ENCODE data around the gene TBC1D2B. TPM values are rescaled to one million over a fixed set of nuclear protein-coding genes. Genes with fewer than 3 reads are reported as not detected.

Gene TBC1D2B
- total RNA-seq: 10 to 100 TPM; 54.5 to 62.9 TPM
- 10 to 100 TPM; 21.8 to 23.3 TPM for polyA plus RNA-seq
- long read RNA-seq, donor 1, full-length matches to known transcripts: 38 of 38 reads
- long read RNA-seq, donor 1, partial matches to known transcripts: 0 of 38 reads
- long read RNA-seq, donor 1, other reads (novel, unspliced or antisense): 0 of 38 reads
- long read RNA-seq, donor 2, full-length matches to known transcripts: 17 of 17 reads
- long read RNA-seq, donor 2, partial matches to known transcripts: 0 of 17 reads
- long read RNA-seq, donor 2, other reads (novel, unspliced or antisense): 0 of 17 reads
- long read RNA-seq, donor 3, full-length matches to known transcripts: 19 of 19 reads
- long read RNA-seq, donor 3, partial matches to known transcripts: 0 of 19 reads
- long read RNA-seq, donor 3, other reads (novel, unspliced or antisense): 0 of 19 reads
- long read RNA-seq, donor 4, full-length matches to known transcripts: 16 of 24 reads
- long read RNA-seq, donor 4, partial matches to known transcripts: 8 of 24 reads
- long read RNA-seq, donor 4, other reads (novel, unspliced or antisense): 0 of 24 reads
- long read RNA-seq, donor 5, full-length matches to known transcripts: 27 of 27 reads
- long read RNA-seq, donor 5, partial matches to known transcripts: 0 of 27 reads
- long read RNA-seq, donor 5, other reads (novel, unspliced or antisense): 0 of 27 reads

DNA sequence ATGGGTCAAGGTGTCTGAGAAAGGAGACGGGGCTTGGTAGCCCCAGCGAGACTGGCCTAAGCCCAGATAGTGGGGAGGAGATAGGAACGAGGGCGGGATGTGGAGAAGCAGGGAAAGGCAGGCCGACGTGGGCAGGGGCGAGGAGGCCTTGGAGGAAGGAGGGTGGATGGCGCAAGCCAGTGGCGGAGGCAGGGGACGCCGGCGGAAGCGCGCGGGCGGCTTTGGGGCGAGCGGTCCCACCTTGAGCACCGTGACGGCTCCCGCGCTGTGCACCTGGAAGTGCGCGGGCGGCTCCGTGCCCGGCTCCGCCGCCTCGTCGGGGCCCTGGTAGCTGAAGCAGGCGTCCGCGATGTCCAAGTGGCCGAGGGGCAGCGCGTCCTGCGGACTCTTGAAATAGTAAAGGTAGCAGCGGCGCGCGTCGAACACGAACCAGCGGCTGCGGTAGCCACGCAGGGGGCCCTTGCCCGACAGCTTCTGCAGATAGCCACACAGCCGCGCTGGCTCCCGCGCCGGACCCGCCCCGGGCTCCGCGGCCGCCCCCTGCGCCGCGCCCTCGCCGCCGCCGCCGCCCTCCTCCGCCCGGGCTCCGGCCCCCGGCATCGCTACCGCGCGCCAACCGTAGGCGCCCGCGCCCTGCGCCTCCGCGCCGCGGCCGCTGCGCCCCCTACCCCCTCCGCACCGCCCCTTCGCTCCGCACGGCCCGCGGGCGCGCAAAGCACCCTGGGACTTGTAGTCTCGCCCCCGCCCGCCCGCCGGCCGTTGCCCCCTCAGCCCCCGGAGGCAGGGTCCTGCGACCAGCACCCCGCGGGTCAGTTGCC is at the start of gene TBC1D2B:
Gene TBC1D2B (minus strand): TSS at position 659 of the 818 bp plus-strand sequence. CDS start 59 bp downstream, at position 600.
- peak within 1 kb of the TSS; percentile 78 for H3K4me3 ChIP-seq

DNA sequence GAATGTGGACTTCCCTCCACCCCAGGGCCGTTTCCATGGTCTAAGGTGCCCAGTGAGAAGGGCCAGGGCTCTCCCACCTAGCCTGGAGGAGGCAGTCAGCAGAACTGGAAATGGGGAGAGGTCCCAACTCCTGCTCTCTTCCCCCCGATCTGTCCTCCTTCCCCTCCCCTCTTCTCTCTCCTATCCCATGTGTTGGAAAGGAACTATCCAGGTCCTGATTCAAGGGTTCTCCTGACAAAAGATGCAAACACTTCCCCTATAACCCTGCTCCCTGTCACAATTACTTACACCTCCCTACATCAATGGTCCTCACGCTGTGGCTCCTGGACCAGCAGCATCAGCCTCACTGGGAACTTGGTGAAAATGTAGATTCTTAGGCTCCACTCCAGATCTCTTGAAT is 47.8 kb upstream of the TBC1D2B start:
- 87 to 91% methylated on average over 3 of the region's 3 CpGs for WGBS, 2 donors
- H3K27me3 ChIP-seq (ENCODE audit: control insufficient read depth in 3 of 3, insufficient read depth in 3 of 3, low read length in 2 of 3): no peaks in the 10 kb centered on the region
- DNase-seq (no peak), ATAC-seq (ENCODE audit: insufficient read depth, low FRiP score) (no peak)
- TF ChIP-seq, protein P1, sequence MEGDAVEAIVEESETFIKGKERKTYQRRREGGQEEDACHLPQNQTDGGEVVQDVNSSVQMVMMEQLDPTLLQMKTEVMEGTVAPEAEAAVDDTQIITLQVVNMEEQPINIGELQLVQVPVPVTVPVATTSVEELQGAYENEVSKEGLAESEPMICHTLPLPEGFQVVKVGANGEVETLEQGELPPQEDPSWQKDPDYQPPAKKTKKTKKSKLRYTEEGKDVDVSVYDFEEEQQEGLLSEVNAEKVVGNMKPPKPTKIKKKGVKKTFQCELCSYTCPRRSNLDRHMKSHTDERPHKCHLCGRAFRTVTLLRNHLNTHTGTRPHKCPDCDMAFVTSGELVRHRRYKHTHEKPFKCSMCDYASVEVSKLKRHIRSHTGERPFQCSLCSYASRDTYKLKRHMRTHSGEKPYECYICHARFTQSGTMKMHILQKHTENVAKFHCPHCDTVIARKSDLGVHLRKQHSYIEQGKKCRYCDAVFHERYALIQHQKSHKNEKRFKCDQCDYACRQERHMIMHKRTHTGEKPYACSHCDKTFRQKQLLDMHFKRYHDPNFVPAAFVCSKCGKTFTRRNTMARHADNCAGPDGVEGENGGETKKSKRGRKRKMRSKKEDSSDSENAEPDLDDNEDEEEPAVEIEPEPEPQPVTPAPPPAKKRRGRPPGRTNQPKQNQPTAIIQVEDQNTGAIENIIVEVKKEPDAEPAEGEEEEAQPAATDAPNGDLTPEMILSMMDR (IDR thresholded peaks at IDR 0.05; ENCODE audit: control extremely low read depth, extremely low read depth): no peak
- H3K4me1 ChIP-seq (ENCODE audit: control insufficient read depth in 5 of 5, insufficient read depth in 5 of 5, low read length in 5 of 5): peaks cover 0 to 6% (median 0%) of the 10 kb centered on the region in 5 donors
- H3K9ac ChIP-seq (ENCODE audit: insufficient read depth in 1 of 2, low read length in 2 of 2): no peak overlapping the region
- no peaks in the 10 kb centered on the region for H3K36me3 ChIP-seq (ENCODE audit: control insufficient read depth in 4 of 4, insufficient read depth in 4 of 4, low read length in 4 of 4)
- no peak overlapping the region for H3K27ac ChIP-seq (ENCODE audit: low read depth in 1 of 2, low read length in 1 of 2)
- H3K9me3 ChIP-seq (ENCODE audit: control insufficient read depth in 4 of 4, insufficient read depth in 3 of 4, low read length in 3 of 4): no peaks in the 10 kb centered on the region
- H3K4me3 ChIP-seq: no peak overlapping the region

More for the DNA sequence above, at the start of gene TBC1D2B:
- 0% methylated on average over 65 to 104 of the region's 104 CpGs for WGBS, 2 donors
- H3K36me3 ChIP-seq (ENCODE audit: control insufficient read depth in 4 of 4, insufficient read depth in 4 of 4, low read length in 4 of 4): peaks cover 0 to 5% (median 0%) of the 10 kb centered on the region in 4 donors
- peak; percentile 61 for ATAC-seq (ENCODE audit: insufficient read depth, low FRiP score)
- no peaks in the 10 kb centered on the region for H3K9me3 ChIP-seq (ENCODE audit: control insufficient read depth in 4 of 4, insufficient read depth in 3 of 4, low read length in 3 of 4)
- TF ChIP-seq, protein P1 (IDR thresholded peaks at IDR 0.05; ENCODE audit: control extremely low read depth, extremely low read depth): no peak
- DNase-seq: peak; percentile 68 to 78 (median 68)
- peaks cover 5 to 34% (median 8%) of the 10 kb centered on the region in 5 donors for H3K4me1 ChIP-seq (ENCODE audit: control insufficient read depth in 5 of 5, insufficient read depth in 5 of 5, low read length in 5 of 5)
- H3K27me3 ChIP-seq (ENCODE audit: control insufficient read depth in 3 of 3, insufficient read depth in 3 of 3, low read length in 2 of 3): no peaks in the 10 kb centered on the region
- peak within 1 kb of the TSS; percentile 80 to 93 for H3K27ac ChIP-seq (ENCODE audit: low read depth in 1 of 2, low read length in 1 of 2)
- peak within 1 kb of the TSS; percentile 30 to 39 for H3K9ac ChIP-seq (ENCODE audit: insufficient read depth in 1 of 2, low read length in 2 of 2)

DNA sequence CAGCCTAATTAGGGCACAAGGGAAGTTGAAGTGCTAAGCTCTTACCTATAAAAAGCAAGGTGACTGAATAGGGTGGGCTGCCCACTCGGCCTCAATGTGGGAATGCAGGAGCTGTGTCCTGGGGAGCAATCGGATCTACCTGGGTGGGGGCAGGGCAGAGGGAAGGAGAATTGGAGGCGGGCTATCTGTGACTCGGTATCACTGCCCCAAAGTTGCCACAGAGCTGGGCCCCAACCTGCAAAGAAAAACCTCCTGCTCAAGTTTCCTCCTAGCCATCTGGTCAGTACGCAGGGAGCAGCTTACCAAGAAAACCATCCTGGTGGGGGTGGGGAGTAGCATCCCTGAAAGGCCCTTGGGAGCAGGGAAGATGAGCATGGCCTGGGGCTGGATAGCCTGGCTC is 43.0 kb upstream of the TBC1D2B start:
- WGBS, 2 donors: 85 to 96% methylated on average over 5 of the region's 5 CpGs
- H3K4me3 ChIP-seq: no peak overlapping the region
- no peaks in the 10 kb centered on the region for H3K9me3 ChIP-seq (ENCODE audit: control insufficient read depth in 4 of 4, insufficient read depth in 3 of 4, low read length in 3 of 4)
- no peak overlapping the region for H3K9ac ChIP-seq (ENCODE audit: insufficient read depth in 1 of 2, low read length in 2 of 2)
- DNase-seq: no peak
- H3K36me3 ChIP-seq (ENCODE audit: control insufficient read depth in 4 of 4, insufficient read depth in 4 of 4, low read length in 4 of 4): no peaks in the 10 kb centered on the region
- no peak overlapping the region for H3K27ac ChIP-seq (ENCODE audit: low read depth in 1 of 2, low read length in 1 of 2)
- H3K4me1 ChIP-seq (ENCODE audit: control insufficient read depth in 5 of 5, insufficient read depth in 5 of 5, low read length in 5 of 5): no peaks in the 10 kb centered on the region
- no peaks in the 10 kb centered on the region for H3K27me3 ChIP-seq (ENCODE audit: control insufficient read depth in 3 of 3, insufficient read depth in 3 of 3, low read length in 2 of 3)
- TF ChIP-seq, protein P1 (IDR thresholded peaks at IDR 0.05; ENCODE audit: control extremely low read depth, extremely low read depth): no peak
- no peak for ATAC-seq (ENCODE audit: insufficient read depth, low FRiP score)

Measured in lung (tissue), 16 donors.